ENCODE measurements around the gene TMPRSS7.

TMPRSS7 gene

DNA sequence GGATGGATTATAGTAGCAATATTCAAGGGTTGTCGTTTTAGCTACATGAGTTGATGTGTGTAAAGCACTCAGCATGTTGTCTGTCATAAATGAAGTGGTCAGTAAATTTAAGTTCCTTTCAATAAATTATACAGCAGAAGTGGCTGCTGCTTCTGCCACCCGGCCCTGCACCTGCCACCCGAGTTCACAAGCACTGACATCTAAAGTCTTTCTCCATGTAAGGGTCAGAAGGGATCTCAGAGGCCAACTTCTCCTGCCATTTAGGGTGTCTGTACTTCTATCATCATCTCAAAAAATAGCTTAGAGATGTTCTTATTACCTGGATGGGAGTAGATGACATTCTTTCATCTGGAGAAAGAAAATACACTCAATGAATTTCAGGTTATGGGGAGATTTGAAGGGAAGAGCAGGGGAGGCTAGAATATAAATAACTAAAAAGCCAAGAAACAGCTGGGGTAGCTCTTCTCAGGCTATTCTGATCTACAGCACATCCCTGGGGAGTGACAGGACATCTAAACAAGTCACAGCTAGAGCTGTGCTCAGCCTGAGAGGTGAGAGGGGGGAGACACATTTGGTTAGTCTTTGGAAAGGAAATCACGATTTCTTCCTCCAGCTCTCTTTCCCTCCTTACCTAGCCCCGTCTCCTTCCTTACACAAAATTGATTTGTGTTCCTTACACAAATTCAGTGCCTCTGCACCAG, 90.5 kb downstream of the TMPRSS7 start:
- TF ChIP-seq RARB (CRISPR knock-in tag; IDR thresholded peaks at IDR 0.05) = no peak
- no peak for TF ChIP-seq TOX (CRISPR knock-in tag; IDR thresholded peaks at IDR 0.05; ENCODE audit: borderline replicate concordance)
- no peak for TF ChIP-seq ZNF8 (CRISPR knock-in tag; IDR thresholded peaks at IDR 0.05)
- no peak for TF ChIP-seq GLIS3 (CRISPR knock-in tag; IDR thresholded peaks at IDR 0.05)
- TF ChIP-seq, protein P1, sequence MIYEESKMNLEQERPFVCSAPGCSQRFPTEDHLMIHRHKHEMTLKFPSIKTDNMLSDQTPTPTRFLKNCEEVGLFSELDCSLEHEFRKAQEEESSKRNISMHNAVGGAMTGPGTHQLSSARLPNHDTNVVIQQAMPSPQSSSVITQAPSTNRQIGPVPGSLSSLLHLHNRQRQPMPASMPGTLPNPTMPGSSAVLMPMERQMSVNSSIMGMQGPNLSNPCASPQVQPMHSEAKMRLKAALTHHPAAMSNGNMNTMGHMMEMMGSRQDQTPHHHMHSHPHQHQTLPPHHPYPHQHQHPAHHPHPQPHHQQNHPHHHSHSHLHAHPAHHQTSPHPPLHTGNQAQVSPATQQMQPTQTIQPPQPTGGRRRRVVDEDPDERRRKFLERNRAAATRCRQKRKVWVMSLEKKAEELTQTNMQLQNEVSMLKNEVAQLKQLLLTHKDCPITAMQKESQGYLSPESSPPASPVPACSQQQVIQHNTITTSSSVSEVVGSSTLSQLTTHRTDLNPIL (CRISPR knock-in tag; IDR thresholded peaks at IDR 0.05; ENCODE audit: low read depth) = no peak
- TF ChIP-seq, protein P2, sequence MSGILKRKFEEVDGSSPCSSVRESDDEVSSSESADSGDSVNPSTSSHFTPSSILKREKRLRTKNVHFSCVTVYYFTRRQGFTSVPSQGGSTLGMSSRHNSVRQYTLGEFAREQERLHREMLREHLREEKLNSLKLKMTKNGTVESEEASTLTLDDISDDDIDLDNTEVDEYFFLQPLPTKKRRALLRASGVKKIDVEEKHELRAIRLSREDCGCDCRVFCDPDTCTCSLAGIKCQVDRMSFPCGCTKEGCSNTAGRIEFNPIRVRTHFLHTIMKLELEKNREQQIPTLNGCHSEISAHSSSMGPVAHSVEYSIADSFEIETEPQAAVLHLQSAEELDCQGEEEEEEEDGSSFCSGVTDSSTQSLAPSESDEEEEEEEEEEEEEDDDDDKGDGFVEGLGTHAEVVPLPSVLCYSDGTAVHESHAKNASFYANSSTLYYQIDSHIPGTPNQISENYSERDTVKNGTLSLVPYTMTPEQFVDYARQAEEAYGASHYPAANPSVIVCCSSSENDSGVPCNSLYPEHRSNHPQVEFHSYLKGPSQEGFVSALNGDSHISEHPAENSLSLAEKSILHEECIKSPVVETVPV (CRISPR knock-in tag; IDR thresholded peaks at IDR 0.05) = no peak
- TF ChIP-seq OSR1 (CRISPR knock-in tag; IDR thresholded peaks at IDR 0.05) = no peak
- no peak for TF ChIP-seq ARNTL (CRISPR knock-in tag; IDR thresholded peaks at IDR 0.05; ENCODE audit: borderline replicate concordance, low read depth)
- TF ChIP-seq, protein P3, sequence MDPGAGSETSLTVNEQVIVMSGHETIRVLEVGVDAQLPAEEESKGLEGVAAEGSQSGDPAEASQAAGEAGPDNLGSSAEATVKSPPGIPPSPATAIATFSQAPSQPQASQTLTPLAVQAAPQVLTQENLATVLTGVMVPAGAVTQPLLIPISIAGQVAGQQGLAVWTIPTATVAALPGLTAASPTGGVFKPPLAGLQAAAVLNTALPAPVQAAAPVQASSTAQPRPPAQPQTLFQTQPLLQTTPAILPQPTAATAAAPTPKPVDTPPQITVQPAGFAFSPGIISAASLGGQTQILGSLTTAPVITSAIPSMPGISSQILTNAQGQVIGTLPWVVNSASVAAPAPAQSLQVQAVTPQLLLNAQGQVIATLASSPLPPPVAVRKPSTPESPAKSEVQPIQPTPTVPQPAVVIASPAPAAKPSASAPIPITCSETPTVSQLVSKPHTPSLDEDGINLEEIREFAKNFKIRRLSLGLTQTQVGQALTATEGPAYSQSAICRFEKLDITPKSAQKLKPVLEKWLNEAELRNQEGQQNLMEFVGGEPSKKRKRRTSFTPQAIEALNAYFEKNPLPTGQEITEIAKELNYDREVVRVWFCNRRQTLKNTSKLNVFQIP (CRISPR knock-in tag; IDR thresholded peaks at IDR 0.05; ENCODE audit: borderline replicate concordance, low read depth) = no peak

DNA sequence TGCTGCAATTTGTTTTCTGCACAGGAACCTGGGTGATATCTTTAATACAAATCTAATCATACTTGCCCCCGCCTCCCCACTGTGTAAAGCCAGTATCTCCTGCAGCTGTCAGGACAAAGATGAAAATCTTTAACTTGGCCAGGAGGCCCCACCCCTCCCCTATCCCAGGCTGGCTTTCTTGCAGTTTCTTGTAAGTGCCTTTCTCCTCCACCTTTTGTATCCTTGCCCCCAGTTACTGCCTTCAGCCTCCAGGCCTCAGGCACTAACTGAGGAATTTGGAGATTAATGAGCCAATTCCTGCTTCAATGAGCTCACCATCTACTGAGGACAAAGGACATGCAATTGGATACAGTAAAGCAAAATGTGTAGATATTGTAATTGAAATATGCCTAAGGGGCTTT, 92.0 kb downstream of the TMPRSS7 start:
- ATAC-seq = no peak
- no peak for TF ChIP-seq GLIS3 (CRISPR knock-in tag; IDR thresholded peaks at IDR 0.05)
- TF ChIP-seq, protein P4, sequence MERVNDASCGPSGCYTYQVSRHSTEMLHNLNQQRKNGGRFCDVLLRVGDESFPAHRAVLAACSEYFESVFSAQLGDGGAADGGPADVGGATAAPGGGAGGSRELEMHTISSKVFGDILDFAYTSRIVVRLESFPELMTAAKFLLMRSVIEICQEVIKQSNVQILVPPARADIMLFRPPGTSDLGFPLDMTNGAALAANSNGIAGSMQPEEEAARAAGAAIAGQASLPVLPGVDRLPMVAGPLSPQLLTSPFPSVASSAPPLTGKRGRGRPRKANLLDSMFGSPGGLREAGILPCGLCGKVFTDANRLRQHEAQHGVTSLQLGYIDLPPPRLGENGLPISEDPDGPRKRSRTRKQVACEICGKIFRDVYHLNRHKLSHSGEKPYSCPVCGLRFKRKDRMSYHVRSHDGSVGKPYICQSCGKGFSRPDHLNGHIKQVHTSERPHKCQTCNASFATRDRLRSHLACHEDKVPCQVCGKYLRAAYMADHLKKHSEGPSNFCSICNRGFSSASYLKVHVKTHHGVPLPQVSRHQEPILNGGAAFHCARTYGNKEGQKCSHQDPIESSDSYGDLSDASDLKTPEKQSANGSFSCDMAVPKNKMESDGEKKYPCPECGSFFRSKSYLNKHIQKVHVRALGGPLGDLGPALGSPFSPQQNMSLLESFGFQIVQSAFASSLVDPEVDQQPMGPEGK (CRISPR knock-in tag; IDR thresholded peaks at IDR 0.05; ENCODE audit: borderline replicate concordance) = no peak
- TF ChIP-seq BACH2 (CRISPR knock-in tag; IDR thresholded peaks at IDR 0.05; ENCODE audit: borderline replicate concordance) = no peak
- no peak for TF ChIP-seq ESRRG (CRISPR knock-in tag; IDR thresholded peaks at IDR 0.05)
- no peak for TF ChIP-seq PPARA (CRISPR knock-in tag; IDR thresholded peaks at IDR 0.05; ENCODE audit: borderline replicate concordance)
- TF ChIP-seq, protein P3 (CRISPR knock-in tag; IDR thresholded peaks at IDR 0.05; ENCODE audit: borderline replicate concordance, low read depth) = no peak
- no peak for TF ChIP-seq ZC3H10 (CRISPR knock-in tag; IDR thresholded peaks at IDR 0.05)
- TF ChIP-seq CSDC2 (CRISPR knock-in tag; IDR thresholded peaks at IDR 0.05) = no peak
- no peak for TF ChIP-seq ZFP3 (CRISPR knock-in tag; IDR thresholded peaks at IDR 0.05)
- TF ChIP-seq SNAI2 (CRISPR knock-in tag; IDR thresholded peaks at IDR 0.05) = no peak
- no peak for TF ChIP-seq ARNTL (CRISPR knock-in tag; IDR thresholded peaks at IDR 0.05; ENCODE audit: borderline replicate concordance, low read depth)

More for the DNA sequence above, 90.5 kb downstream of the TMPRSS7 start:
- ATAC-seq = no peak

DNA sequence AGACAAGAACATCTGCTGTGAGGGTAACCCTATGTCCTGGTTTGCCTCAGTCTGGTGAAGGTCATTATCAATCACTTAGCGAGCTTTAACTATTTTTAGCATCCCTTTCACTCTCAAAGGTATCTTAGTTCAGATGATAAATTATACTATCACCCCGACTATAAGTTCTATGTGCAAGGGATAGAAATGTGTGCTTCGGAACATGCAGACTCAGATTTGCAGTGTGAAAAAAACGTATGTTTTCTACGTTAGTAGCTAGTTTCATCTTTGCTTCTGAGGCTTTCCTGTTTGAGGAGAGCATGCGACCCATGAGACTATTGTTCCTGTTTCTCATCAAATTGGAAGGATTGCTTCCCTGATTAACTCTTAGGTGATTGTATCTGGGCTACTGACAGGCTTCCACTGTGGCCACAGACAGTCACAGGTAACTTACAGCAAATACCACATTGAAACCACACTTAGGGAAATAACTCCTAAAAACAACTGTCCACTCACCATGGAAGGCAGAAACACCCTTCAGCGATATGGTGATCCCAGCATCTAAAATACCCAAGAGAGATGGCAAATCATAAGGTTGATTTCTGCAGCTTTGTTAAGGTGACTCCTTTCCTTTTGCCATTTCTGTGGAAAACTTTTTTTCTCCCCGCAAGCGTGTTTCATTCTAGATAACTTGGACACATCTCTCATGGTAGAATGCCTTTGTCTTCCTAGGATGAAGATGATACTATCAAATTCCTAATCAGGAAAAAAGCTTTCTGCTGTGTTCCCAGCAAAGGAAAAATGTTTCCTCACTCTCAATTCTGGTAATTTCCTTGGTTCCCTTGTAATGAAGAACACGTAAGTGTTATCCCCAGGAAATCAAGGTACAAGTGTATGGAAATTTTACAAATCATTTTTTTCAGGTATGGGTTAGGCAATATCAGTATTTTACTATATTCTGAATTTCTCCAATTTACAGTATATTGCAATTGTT, 93.3 kb downstream of the TMPRSS7 start:
- no peak for ATAC-seq
- no peak for TF ChIP-seq TCF4 (CRISPR knock-in tag; IDR thresholded peaks at IDR 0.05; ENCODE audit: borderline replicate concordance)
- TF ChIP-seq ZC3H10 (CRISPR knock-in tag; IDR thresholded peaks at IDR 0.05) = no peak
- TF ChIP-seq CSDC2 (CRISPR knock-in tag; IDR thresholded peaks at IDR 0.05) = no peak
- TF ChIP-seq PPARA (CRISPR knock-in tag; IDR thresholded peaks at IDR 0.05; ENCODE audit: borderline replicate concordance) = no peak
